ENCODE measurements around the gene CLCN3. TPM values are rescaled to one million over a fixed set of nuclear protein-coding genes. Genes with fewer than 3 reads are reported as not detected.

Gene CLCN3
- total and polyA plus RNA-seq, 9 of the 15 experiments (the other 6 are each of a cell fraction or from before 2014, with no cell fraction given) = 12.7 to 60.6 (median 38.5) TPM

- TF ChIP-seq CHD7 (IDR thresholded peaks at IDR 0.05; ENCODE audit: low read depth, low read length) (no peak), KAT7 (CRISPR knock-in tag; IDR thresholded peaks at IDR 0.05; ENCODE audit: borderline replicate concordance) (no peak), POLR2H (tag; IDR thresholded peaks at IDR 0.05; ENCODE audit: low read depth) (no peak; the same call in 1 of the 2 replicates), E2F3 (CRISPR knock-in tag; IDR thresholded peaks at IDR 0.05) (no peak), POLR2G (IDR thresholded peaks at IDR 0.05; ENCODE audit: low read depth, low read length) (no peak), ELF2 (CRISPR knock-in tag; IDR thresholded peaks at IDR 0.05) (no peak), ILF3 (IDR thresholded peaks at IDR 0.05; ENCODE audit: borderline replicate concordance) (no peak), RFX5 (IDR thresholded peaks at IDR 0.05; ENCODE audit: low read depth, low read length) (no peak), GATA2 (CRISPR knock-in tag; IDR thresholded peaks at IDR 0.05) (peak; percentile 92)
- TF ChIP-seq, protein P1, sequence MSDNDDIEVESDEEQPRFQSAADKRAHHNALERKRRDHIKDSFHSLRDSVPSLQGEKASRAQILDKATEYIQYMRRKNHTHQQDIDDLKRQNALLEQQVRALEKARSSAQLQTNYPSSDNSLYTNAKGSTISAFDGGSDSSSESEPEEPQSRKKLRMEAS (CRISPR knock-in tag; IDR thresholded peaks at IDR 0.05) = no peak
- TF ChIP-seq, protein P2, sequence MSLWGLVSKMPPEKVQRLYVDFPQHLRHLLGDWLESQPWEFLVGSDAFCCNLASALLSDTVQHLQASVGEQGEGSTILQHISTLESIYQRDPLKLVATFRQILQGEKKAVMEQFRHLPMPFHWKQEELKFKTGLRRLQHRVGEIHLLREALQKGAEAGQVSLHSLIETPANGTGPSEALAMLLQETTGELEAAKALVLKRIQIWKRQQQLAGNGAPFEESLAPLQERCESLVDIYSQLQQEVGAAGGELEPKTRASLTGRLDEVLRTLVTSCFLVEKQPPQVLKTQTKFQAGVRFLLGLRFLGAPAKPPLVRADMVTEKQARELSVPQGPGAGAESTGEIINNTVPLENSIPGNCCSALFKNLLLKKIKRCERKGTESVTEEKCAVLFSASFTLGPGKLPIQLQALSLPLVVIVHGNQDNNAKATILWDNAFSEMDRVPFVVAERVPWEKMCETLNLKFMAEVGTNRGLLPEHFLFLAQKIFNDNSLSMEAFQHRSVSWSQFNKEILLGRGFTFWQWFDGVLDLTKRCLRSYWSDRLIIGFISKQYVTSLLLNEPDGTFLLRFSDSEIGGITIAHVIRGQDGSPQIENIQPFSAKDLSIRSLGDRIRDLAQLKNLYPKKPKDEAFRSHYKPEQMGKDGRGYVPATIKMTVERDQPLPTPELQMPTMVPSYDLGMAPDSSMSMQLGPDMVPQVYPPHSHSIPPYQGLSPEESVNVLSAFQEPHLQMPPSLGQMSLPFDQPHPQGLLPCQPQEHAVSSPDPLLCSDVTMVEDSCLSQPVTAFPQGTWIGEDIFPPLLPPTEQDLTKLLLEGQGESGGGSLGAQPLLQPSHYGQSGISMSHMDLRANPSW (CRISPR knock-in tag; IDR thresholded peaks at IDR 0.05) = no peak
These were observed 7.2 kb upstream of the CLCN3 start (continued) for GRCh38 chr4:169612871-169613859.

Data from K562 (cell line).